NCI-H2107 treated with DMSO at 0.1 percent for 48 hours (cell line): Measurements from ENCODE around the gene RNU1-1.
"Not testable (repeated sequence)": the region's sequence is repeated elsewhere in the genome, so short reads cannot be mapped to it uniquely, and the experiment has no call there.

Experiments used
- DNase-seq: peaks from one replicate; lab custom pipeline; 2025; ENCODE audit not compliant: unreplicated experiment; lab: John Stamatoyannopoulos, UW

The RNU1-1 gene

DNA sequence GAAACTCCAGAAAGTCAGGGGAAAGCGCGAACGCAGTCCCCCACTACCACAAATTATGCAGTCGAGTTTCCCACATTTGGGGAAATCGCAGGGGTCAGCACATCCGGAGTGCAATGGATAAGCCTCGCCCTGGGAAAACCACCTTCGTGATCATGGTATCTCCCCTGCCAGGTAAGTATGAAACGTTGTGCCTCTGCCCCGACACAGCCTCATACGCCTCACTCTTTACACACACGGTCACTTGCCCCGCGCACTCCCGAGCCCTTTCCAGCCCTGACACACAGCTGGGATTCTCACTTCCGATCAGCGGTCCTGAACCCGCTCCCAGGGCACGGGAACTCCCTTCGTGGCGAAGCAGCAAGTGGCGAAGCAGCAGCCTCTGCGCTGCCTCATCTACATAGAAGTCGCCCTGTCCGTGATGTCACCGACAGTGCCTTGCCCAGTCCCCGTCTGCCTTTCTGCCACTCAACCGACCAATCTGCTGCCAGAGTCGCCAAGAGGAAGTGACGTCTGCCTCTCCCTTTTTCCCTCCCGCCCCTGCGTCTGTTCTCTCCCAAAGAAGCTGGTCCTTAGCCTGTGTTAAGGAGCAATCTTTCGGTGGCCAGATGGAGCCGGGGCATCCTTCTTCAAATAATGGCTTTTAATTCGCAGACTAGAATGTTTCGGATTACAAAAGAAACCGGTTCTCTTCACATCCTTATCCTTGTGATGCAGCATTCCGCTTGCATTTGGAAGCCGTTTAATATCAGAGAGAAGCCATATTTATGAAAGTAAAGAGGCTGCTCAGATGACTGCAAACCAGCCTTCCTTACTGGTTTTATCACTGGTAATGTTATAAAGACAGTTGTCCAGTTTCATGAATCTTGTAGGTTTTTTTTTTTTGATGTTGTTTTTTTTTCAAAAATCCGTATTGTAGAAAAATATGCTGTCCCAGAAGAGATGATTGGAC lies at the start of gene RNU1-1:
RNU1-1 (minus strand) TSS at position 179 of the 949 bp plus-strand sequence.
- not testable (repeated sequence) for DNase-seq

DNA sequence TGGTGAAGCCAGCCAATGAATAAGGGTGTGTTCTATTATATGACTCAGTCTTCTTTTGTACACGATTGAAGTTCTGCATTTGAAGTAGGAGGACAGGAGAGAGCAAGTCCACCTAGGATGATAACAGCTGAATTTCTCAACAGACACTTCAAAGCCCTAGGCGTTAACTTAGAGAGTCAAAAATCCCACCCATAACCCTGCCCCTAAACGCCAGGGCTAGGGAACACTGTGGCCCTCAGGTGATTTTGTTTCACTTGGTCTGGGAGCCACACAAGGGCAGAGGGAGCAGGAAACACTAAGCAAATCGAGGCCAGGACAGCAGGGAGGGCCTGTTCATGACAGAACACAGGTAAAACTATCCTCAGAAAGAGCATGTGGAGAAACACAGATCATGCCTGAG lies 47.0 kb upstream of the RNU1-1 start:
- not testable (repeated sequence) for DNase-seq

DNA sequence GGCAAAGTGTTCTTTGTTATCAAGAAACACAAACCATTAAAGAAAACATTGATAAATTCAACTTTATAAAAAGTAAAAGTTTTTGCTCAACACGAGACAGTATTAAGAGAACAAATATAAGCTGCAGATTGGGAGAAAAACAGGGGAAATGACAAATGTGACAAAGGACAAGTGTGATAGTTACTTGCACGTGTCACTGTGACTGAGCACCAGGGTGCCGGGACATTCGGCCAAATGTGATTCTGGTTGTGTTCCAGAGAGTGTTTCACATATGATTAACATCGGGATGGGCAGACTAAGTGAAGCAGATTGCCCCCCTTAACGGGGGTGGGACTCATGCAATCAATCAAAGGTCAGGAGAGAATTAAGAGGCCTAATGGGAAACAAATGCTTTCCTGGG lies 46.4 kb upstream of the RNU1-1 start:
- DNase-seq, result not testable (repeated sequence)

DNA sequence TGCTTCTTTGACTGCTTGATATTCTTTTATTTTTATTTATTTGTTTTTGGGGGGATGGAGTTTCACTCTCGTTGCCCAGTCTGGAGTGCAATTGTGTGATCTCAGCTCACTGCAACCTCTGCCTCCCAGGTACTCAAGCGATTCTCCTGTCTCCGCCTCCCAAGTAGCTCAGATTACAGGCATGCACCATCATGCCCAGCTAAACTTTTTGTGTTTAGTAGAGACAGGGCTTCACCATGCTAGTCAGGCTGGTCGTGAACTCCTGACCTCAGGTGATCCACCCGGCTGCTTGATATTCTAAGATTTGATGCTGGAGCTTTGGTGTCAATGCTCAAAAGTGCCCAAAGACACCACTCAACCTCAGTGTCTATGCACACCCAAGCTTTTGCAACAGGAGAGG lies 45.6 kb upstream of the RNU1-1 start:
- DNase-seq, result not testable (repeated sequence)

DNA sequence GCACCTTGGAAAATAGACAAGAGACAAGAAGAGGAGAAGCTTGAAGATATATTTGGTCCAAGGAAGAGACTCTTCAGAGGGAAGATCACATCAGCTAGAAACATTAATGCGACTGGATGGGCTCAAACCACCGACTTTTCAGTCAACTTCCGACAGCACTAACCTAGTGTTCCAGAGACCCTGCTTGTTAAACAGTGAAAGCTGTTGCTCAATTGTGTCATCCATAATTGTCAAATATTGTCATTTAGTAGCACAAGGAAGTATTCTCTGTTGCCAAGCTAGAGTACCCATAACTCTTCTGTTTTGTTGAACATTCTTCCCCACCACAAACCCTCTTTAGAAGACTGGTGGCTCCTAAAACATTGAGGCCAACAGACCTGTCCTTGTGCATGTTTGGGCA lies 42.9 kb upstream of the RNU1-1 start:
- not testable (repeated sequence) for DNase-seq

DNA sequence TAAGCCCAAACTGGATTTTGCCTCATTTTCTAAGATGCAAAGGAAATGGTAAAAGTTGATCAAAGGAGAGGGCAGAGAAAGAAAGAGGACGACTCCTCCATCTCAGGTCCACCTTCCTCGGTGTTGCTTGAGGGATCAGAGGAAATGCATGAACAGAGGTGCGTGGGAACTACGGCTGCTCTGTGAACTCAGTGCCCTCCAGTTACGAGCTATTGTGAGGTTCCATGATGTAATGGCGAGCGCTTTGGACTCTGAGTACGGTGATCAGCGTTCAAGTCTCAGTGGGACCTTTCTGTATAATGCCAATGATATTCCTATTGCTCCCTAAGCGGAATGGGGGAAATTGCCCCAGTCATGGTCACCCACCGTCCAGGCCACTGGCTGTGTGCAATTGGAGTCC lies 39.2 kb upstream of the RNU1-1 start:
- DNase-seq, result not testable (repeated sequence)

DNA sequence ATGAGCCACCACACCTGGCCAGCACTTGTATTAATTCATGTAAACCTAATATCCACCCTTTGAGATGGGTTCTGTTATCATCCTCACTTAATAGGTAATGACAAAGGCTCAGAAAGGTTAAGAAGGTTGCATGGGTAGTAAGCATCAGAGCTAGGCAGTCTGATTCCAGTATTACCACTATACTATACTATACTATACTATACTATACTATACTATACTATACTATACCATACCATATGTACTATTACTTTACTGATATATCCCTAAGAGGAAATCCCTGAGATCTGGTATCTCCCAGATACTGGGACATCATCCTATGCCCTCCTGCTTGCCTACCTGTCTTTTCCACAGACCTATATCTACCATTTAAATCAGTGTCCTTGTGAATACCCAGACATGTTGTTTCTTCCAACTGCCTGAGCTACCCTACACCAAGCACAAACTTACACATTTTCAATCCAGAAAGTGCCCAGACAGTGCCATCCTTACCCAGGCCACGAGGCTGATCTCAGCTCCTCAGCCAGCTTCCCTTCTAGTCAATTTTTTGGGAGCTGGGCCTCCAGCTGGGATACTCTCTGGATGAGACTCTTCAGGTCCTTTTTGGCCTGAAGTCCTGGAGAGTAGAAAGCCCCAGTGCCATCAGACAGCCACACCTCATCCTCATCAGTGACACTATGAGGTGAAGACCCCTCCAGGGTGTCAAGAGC lies 36.3 kb upstream of the RNU1-1 start:
- not testable (repeated sequence) for DNase-seq

DNA sequence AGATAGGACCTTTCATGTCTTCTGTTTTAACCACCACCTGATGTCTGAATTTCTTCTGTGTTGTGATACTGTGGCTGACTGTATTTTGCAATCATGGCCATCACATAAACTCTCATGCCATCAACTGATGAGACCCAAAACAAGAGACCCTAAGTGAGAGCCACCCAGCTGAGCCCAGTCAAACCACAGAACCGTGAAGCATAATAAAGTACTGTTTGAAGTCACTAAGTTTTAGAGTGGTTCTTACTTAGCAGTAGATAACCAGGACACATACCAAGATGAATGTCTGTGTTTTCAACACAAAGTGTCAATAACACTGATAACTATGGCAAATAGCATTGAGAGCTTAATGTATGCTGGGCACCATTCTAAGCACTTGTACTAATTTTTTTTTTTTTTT lies 35.5 kb upstream of the RNU1-1 start:
- DNase-seq, result not testable (repeated sequence)

DNA sequence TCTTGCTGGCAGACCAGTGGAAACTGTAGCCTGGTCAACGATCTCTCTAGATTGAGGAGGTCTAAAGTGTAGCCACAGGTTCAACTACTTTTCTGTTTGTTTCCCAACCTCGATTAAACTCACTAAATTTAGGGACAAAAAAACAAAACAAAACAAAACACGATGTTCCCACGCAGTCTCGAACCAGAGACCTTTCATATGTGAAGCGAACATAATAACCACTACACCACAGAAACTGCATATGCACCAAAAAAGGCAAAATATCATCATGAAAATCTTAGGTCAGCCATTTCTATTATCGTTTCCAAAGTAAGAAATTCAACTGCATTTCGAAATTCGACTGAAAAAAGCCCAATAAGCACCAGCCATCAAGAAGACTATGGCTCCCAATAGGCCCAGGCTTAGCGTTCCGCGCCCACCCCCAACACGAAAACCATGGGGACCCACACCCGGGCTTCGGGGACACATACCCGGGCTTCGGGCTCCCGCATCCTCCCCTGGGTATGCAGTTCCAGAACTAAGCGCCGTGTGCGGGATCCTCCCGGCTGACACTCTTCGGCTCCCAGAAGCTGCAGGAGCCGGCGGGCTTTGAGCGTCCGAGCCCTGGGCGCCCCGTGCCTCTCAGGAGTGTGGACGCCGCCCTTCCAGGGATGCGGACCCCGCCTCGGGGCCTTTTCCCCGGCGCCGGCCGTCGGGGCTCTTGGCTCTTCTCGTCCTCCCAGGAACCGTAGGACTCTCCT lies 33.6 kb upstream of the RNU1-1 start:
- not testable (repeated sequence) for DNase-seq

DNA sequence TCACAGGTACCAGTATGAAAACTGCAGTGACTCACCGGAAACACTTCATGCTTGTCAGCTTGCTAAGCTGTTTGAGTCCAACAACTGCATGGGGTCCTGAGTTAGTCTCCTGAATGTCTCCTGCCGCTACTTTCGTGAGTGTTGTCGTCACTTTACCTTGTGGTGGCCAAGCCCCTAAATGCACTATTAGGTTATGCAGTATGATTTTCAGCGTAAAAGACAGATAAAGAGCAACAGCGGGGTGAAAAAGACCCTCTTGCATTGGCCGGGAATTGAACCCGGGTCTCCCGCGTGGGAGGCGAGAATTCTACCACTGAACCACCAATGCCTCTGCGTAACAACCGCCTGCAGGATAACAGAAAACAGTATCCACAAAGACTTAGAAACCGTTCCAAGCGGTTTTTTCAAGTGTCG lies 31.6 kb upstream of the RNU1-1 start:
- DNase-seq, result not testable (repeated sequence)

DNA sequence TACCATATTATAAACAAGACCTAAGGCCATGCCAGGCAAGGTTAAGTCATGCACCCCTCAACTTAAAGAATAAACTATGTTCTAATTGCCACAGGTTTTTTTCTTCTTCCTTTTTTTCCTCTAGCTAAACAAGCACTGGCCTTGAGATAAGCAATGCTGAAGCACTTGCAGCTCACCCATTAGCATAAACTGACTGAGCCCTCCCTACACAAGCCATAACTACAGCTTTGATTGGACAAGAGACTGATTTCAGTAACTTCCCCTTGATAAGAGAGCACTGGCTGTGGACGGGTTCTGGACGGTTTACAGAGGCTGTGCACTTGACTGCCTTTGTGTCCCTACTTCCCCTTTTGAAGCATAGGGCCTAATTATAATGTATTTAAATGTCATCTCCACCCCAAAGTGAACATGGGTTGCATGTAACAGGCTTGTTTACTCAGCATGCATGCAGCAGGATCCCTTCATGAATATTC lies 26.4 kb upstream of the RNU1-1 start:
- not testable (repeated sequence) for DNase-seq

DNA sequence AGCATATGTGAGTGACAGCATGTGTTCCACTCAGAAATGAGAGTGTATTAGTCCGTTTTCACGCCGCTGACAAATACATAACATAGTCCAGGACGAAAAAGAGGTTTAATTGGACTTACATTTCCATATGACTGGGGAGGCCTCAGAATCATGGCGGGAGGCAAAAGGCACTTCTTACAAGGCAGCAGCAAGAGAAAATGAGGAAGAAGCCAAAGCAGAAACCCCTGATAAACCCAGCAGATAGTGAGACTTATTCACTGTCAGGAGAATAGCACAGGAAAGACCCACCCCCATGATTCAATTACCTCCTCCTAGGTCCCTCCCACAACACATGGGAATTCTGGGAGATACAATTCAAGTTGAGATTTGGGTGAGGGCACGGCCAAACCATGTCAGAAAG lies 23.4 kb upstream of the RNU1-1 start:
- DNase-seq, result not testable (repeated sequence)

DNA sequence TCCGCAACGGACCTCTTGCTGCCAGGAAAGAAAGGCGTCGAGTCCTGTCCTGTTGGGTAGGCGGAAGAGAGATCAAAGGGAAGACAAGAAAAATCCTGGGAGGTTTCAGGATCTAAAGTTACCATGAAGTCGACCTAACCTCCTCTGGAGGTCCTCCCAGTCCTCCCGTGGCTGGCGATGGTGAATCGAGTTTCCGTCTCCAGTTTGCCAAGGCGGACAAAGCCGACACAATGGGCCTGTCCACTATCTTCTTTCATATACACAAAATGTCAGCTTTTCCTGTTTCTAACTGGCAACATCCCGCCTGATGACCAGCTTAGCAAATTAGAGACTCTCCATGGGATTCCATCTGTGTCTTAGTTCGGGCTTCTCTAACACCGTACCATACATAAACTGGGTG lies 22.7 kb upstream of the RNU1-1 start:
- not testable (repeated sequence) for DNase-seq

DNA sequence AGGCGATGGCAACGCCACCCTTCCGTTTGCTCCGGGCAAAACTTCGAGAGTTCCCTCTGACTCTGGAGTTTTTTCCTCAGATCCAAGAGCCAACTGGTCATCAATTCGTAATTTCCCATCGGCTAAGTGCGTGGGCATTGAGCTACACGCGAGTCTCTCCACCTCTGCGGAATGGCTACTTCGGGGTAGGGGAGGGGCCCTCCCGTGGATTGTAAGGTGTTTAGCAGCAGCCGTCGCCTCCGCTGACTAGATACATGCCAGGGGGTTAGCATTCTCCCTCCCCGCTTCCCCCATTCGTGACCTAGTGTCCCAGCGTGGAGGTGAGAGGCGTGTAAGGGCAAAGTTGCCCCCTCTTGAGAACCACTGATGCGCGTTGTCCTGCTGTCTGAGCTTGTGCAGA lies 21.8 kb upstream of the RNU1-1 start:
- not testable (repeated sequence) for DNase-seq

DNA sequence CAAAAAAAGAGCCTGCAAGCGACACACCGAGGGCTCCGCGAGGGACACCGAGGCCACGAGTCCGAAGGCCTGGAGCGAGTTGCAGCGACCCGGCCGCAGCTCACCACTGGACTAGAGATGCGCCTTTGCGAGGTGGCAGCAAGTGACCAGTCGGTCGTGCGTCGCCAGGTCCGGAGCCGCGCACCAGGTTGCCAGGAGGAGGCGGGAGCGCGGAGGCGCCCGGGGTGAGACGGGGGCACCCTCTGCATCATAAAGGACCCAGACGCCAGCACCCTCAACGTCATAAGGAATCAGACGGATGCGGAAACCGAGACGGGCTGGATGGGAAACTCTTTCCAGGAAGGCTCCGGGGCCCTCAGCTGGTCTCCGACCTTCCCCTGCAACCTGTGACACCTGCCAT lies 21.4 kb upstream of the RNU1-1 start:
- DNase-seq, result not testable (repeated sequence)

DNA sequence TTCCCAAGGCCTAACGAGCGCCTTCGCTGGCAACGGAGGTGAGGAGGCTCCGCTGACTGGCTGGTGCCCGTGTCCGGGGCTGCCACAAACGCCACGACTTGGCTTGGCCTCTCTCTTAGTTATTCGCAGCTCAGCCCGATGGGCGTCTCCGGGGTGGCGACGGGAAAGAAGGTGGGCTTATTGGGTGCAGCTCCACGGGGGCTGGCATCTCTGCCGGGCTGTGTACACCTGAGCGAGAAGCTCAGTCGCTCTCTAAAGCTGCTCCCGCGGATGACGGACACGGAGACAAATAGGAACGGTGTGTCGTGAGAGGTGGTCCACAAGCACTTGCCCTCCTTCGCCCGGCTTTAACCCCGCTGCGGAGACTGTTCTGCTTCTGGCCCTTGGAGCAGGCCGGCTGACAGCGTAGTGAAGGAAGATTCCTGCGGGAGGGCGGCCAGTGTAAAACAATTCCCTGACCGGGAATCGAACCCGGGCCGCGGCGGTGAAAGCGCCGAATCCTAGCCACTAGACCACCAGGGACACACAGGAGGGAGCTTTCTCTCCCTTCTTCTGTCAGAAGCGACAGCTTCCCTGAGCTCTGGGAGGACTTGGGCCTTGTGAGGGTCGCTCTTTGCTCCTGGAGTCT lies 20.9 kb upstream of the RNU1-1 start:
- DNase-seq, result not testable (repeated sequence)

DNA sequence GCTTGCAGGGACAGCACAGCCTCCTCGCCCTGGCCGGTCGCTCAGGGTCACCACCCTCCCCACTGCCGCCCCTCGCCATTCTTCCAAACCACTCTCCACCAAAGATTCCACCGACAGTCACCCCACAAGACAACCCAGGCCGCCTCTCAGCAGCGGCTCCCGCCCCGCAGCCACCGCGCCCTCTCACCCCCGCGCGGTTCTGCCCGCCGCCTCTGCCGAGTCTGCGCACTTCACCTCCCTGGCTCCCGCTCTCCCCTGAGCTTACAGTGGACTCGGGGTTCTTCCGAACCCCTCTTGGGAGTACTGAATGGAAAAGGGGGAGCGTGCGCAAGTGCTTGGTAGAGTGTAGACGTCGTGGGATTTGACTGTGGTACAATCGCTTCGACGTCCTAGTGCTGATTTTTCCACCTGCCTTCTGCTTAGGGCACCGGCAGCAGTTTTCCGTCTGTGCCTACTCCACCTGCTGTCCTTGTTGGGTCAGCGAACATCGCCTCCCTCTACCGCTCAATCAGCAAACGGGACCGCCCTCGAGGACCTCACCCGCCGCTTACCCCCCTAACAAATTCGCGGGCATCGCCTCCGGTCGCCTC lies 20.2 kb upstream of the RNU1-1 start:
- DNase-seq, result not testable (repeated sequence)

DNA sequence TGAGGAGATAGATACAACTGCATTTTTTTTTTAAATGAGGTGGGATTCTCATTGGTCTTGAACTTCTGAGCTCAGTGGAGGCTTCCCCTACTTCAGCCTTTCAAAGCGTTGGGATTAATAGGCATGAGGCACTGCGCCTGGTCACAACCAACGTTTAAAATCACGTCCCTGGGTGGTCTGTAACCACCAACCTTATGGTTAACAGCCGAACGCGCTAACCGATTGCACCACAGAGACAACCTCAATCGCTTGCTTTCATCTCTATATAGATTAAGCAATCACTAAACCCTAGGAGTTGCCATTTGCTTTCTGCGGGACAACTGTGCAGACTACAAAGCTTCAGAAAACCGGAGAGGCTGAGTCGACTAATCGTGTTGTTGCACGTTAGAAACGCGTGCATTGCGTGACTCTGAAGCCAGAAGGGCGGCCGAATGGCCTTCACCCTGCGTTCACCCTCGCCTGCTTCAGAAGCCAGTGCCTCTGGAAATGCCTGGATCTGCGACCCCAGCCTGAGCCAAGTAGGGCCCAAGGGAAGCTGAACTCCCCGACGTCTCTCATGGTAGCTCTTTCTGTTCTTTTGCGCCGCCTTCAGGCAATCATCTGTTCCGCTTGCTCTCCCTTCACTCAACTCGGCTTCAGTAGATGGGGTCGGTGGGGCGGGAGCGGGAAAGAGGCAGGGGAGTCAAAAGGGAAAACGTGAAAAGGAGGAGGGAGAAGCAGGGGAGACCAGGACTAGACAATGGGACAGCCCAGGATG lies 18.3 kb upstream of the RNU1-1 start:
- not testable (repeated sequence) for DNase-seq

DNA sequence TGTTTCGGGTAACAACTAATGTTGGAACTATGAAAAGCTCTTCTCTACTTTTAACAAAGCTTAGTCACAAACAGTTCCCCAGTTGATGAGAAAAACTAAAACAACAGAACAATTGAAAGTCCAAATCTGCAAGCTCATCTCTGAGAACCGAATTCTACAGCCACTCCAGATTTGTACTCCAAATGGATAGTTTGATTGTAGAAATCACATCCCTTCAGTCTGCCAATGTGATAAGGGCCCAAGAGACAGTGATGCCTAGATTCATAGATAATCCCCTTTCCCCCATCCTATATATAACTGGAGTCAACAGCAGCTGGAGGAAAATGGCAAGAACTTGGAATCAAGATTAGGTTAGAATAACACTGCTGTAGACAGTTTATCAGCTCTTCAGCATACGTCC lies 14.3 kb upstream of the RNU1-1 start:
- not testable (repeated sequence) for DNase-seq
